ENCODE data around the gene PLET1.

The PLET1 gene

GRCh38 chr11:112269139-112269538, 8.5 kb upstream of the PLET1 start:
- in situ Hi-C loops (cut with MboI; ENCODE audit: low sequenced_read_pairs, unreplicated experiment): no loop called here
- DNase-seq (ENCODE audit: low spot score): no peak
- no peak for TF ChIP-seq CTCF (IDR thresholded peaks at IDR 0.05; ENCODE audit: borderline replicate concordance, control extremely low read depth, extremely low read depth, insufficient read depth, missing control alignments)

DNA sequence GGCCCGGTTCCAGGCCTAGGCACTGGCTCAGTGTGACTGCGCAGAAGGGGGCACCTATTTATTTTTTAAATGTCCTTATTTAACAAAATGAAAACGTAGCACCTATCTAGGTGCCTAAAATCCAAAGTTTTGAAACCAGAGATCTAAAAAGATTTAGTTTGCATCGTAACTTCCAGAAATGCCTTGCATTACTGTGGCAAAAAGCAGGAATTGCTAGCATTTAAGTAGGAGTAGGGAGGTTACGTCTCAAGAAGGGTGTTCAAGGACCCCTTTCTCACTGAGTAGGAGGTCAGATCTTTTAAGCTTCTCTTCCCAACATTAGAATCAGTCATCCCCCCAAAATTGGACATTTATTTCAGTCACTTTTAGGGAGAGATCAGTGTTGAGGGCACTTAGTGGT, 7.7 kb upstream of the PLET1 start:
- no peak for DNase-seq (ENCODE audit: low spot score)
- in situ Hi-C loops (cut with MboI; ENCODE audit: low sequenced_read_pairs, unreplicated experiment): no loop called here
- no peak for TF ChIP-seq CTCF (IDR thresholded peaks at IDR 0.05; ENCODE audit: borderline replicate concordance, control extremely low read depth, extremely low read depth, insufficient read depth, missing control alignments)

DNA sequence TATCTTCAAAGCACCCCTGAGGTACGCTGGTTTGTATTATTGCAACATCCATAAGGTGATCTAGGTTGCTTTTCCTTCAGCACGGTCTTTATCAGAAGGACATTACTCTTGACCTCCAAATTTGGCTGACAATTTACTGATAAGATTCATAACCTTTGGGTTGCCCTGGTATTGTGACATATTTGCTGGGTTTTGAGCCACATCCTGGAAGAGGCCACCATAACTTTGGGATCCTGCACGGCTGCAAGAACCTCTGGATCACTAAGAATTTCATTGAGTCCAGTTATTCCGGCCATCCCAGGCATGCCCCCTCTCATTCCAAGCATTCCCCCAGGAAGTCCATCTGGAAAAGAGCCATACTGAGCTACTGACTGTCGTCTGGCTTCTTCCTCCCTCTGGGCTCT, 6.5 kb upstream of the PLET1 start:
- DNase-seq (ENCODE audit: low spot score): no peak
- no peak for TF ChIP-seq CTCF (IDR thresholded peaks at IDR 0.05; ENCODE audit: borderline replicate concordance, control extremely low read depth, extremely low read depth, insufficient read depth, missing control alignments)
- in situ Hi-C loops (cut with MboI; ENCODE audit: low sequenced_read_pairs, unreplicated experiment): no loop called here

- DNase-seq (ENCODE audit: low spot score): no peak
- in situ Hi-C loops (cut with MboI; ENCODE audit: low sequenced_read_pairs, unreplicated experiment): no loop called here
- TF ChIP-seq CTCF (IDR thresholded peaks at IDR 0.05; ENCODE audit: borderline replicate concordance, control extremely low read depth, extremely low read depth, insufficient read depth, missing control alignments): no peak
Observed at GRCh38 chr11:112266410-112266778, 5.7 kb upstream of the PLET1 start.

DNA sequence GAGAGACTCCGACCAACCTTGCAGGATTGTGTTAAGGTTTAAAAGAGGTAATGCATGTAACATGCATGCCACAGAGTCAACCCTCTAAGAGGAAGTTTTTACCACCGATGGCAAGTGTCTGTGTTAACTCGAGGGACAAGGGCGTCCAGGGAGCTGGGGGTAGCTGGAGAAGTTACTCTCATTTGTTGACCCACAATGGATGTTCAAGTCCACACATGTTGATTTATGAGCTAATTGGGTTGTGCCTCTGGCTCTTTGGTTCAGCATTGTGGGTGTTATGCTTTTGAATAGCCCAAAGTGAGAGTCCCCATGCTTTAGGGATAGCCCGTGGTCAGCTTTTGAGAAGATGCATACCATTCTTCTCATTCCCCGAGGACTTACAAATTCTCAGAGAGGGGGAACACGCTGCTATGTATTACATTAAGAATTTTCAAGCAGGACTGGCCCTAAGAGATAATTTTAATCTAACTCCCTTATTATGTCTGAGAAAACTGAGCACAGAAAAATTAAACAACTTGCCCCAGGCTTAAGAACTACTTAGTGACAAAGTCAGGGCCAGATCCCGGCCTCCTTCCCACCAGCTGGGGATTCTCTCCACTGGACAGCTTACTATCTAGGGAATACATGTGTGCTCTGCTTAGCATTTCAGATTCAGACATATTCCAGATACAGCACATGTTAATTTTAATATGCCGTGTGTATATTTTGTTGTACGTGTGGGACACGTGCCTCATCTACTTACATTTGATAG, 5.2 kb upstream of the PLET1 start:
- no peak for DNase-seq (ENCODE audit: low spot score)
- in situ Hi-C loops (cut with MboI; ENCODE audit: low sequenced_read_pairs, unreplicated experiment): no loop called here
- no peak for TF ChIP-seq CTCF (IDR thresholded peaks at IDR 0.05; ENCODE audit: borderline replicate concordance, control extremely low read depth, extremely low read depth, insufficient read depth, missing control alignments)

GRCh38 chr11:112255067-112255720, 5.5 kb downstream of the PLET1 start:
- TF ChIP-seq CTCF (IDR thresholded peaks at IDR 0.05; ENCODE audit: borderline replicate concordance, control extremely low read depth, extremely low read depth, insufficient read depth, missing control alignments): no peak
- in situ Hi-C loops (cut with MboI; ENCODE audit: low sequenced_read_pairs, unreplicated experiment): no loop called here
- no peak for DNase-seq (ENCODE audit: low spot score)

All from GM13976 (cell line).